D341Med (cell line): ENCODE results near the gene PPP1R13B.
A peak's percentile ranks its signal among the peaks of the same experiment; 100 is the strongest.
"Not testable (repeated sequence)": the region's sequence is repeated elsewhere in the genome, so short reads cannot be mapped to it uniquely, and the experiment has no call there.

Experiments used
- DNase-seq: peaks from one replicate; pipeline ENCODE4 v3.0.0; 2012; ENCODE audit warnings: low spot score

PPP1R13B gene

GRCh38 chr14:103847451-103848174 lies at the start of gene PPP1R13B:
TSS of gene PPP1R13B (minus strand) at chr14:103847575. CDS start at chr14:103847307, 268 bp downstream.
- peak; percentile 100 for DNase-seq

- peak; percentile 31 for DNase-seq
These were observed 49.2 kb upstream of the PPP1R13B start for GRCh38 chr14:103896578-103896977.

- DNase-seq = peak; percentile 20
These were observed 47.3 kb upstream of the PPP1R13B start for GRCh38 chr14:103894723-103895059.

- DNase-seq = peak; percentile 29
These were observed 46.8 kb upstream of the PPP1R13B start for GRCh38 chr14:103894034-103894722.

GRCh38 chr14:103892247-103892646 lies 44.9 kb upstream of the PPP1R13B start:
- DNase-seq = peak; percentile 11

GRCh38 chr14:103891667-103892215 lies 44.4 kb upstream of the PPP1R13B start:
- peak; percentile 27 for DNase-seq

- peak; percentile 26 for DNase-seq
These were observed 43.7 kb upstream of the PPP1R13B start for GRCh38 chr14:103890821-103891666.

- DNase-seq = no peak
These were observed 42.6 kb upstream of the PPP1R13B start for GRCh38 chr14:103890052-103890371.

GRCh38 chr14:103889313-103890051 lies 42.1 kb upstream of the PPP1R13B start:
- no peak for DNase-seq

- not testable (repeated sequence) for DNase-seq
These were observed 41.6 kb upstream of the PPP1R13B start for GRCh38 chr14:103889002-103889312.

GRCh38 chr14:103887557-103888115 lies 40.3 kb upstream of the PPP1R13B start:
- no peak for DNase-seq

GRCh38 chr14:103887170-103887501 lies 39.8 kb upstream of the PPP1R13B start:
- no peak for DNase-seq

- no peak for DNase-seq
These were observed 39.2 kb upstream of the PPP1R13B start for GRCh38 chr14:103886304-103887169.

GRCh38 chr14:103885509-103885932 lies 38.1 kb upstream of the PPP1R13B start:
- DNase-seq = no peak

- DNase-seq = no peak
These were observed 37.5 kb upstream of the PPP1R13B start for GRCh38 chr14:103884854-103885253.

GRCh38 chr14:103883263-103883523 lies 35.8 kb upstream of the PPP1R13B start:
- DNase-seq = no peak

- DNase-seq = no peak
These were observed 35.3 kb upstream of the PPP1R13B start for GRCh38 chr14:103882503-103883262.

GRCh38 chr14:103881268-103882201 lies 34.2 kb upstream of the PPP1R13B start:
- no peak for DNase-seq
